NT2/D1 (cell line): Measurements from ENCODE around the gene PEX10.

Source experiments
- DNase-seq: peaks from one replicate; pipeline ENCODE4 v3.0.0-alpha.2; 2011; ENCODE audit warnings: low read depth, low spot score
- H3K27me3 ChIP-seq: 2 replicates; pipeline ENCODE4 v1.6.0; 2011; ENCODE audit warnings: mild to moderate bottlenecking; ENCODE audit not compliant: insufficient read length, insufficient read depth
- H3K36me3 ChIP-seq: 2 replicates; pipeline ENCODE4 v1.6.1; 2011; ENCODE audit warnings: mild to moderate bottlenecking, low read length, mixed read lengths; ENCODE audit not compliant: insufficient read depth, insufficient read length
- H3K4me1 ChIP-seq: 2 replicates; pipeline ENCODE4 v1.5.1; 2011; ENCODE audit not compliant: insufficient read depth, insufficient read length
- H3K4me3 ChIP-seq: 2 replicates; pipeline ENCODE4 v1.5.1; 2011; ENCODE audit warnings: low read depth; ENCODE audit not compliant: insufficient read length
- H3K9ac ChIP-seq: 2 replicates; pipeline ENCODE4 v1.6.0; 2011; ENCODE audit warnings: low read depth; ENCODE audit not compliant: insufficient read length
- H3K9me3 ChIP-seq: 2 replicates; pipeline ENCODE4 v1.5.1; 2011; ENCODE audit warnings: mild to moderate bottlenecking, low read length; ENCODE audit not compliant: insufficient read depth
- SUZ12 ChIP-seq: IDR thresholded peaks from 2 replicates; pipeline ENCODE4 v1.6.1; 2011; ENCODE audit not compliant: insufficient read length, insufficient read depth; ENCODE audit errors: extremely low read depth
- YY1 ChIP-seq: IDR thresholded peaks from 2 replicates; pipeline ENCODE4 v1.6.1; 2011; ENCODE audit not compliant: insufficient read length, insufficient read depth
- ZNF274 ChIP-seq: IDR thresholded peaks from 2 replicates; pipeline ENCODE4 v1.6.1; 2011; ENCODE audit warnings: mild to moderate bottlenecking, low read depth, low read length

PEX10 gene

GRCh38 chr1:2409745-2410144 is 2.6 kb downstream of the PEX10 start:
- H3K9me3 ChIP-seq, result no peaks in the 10 kb centered on the region
- peaks cover 6% of the 10 kb centered on the region for H3K4me1 ChIP-seq
- DNase-seq, result no peak
- peaks cover 54% of the 10 kb centered on the region for H3K36me3 ChIP-seq
- TF ChIP-seq SUZ12, result no peak
- no peak for TF ChIP-seq ZNF274
- TF ChIP-seq YY1, result no peak
- H3K9ac ChIP-seq, result no peak overlapping the region
- H3K27me3 ChIP-seq, result no peaks in the 10 kb centered on the region
- no peak overlapping the region for H3K4me3 ChIP-seq

- TF ChIP-seq SUZ12 (no peak), ZNF274 (no peak), YY1 (no peak)
- Histone ChIP-seq H3K9me3 (no peaks in the 10 kb centered on the region), H3K9ac (no peak overlapping the region), H3K36me3 (peaks cover 62% of the 10 kb centered on the region), H3K4me1 (peaks cover 6% of the 10 kb centered on the region), H3K27me3 (no peaks in the 10 kb centered on the region), H3K4me3 (no peak overlapping the region)
- DNase-seq, result no peak
Measured at GRCh38 chr1:2408859-2409276, 3.5 kb downstream of the PEX10 start.

GRCh38 chr1:2408456-2408855 is 3.9 kb downstream of the PEX10 start:
- TF ChIP-seq SUZ12 (no peak), YY1 (no peak), ZNF274 (no peak)
- Histone ChIP-seq H3K9ac (no peak overlapping the region), H3K9me3 (no peaks in the 10 kb centered on the region), H3K27me3 (no peaks in the 10 kb centered on the region), H3K4me3 (no peak overlapping the region), H3K4me1 (peaks cover 5% of the 10 kb centered on the region), H3K36me3 (peaks cover 67% of the 10 kb centered on the region)
- DNase-seq, result no peak

- Histone ChIP-seq H3K36me3 (peaks cover 72% of the 10 kb centered on the region), H3K4me3 (no peak overlapping the region), H3K4me1 (peaks cover 4% of the 10 kb centered on the region), H3K9ac (no peak overlapping the region), H3K27me3 (no peaks in the 10 kb centered on the region), H3K9me3 (no peaks in the 10 kb centered on the region)
- TF ChIP-seq SUZ12 (no peak), ZNF274 (no peak), YY1 (no peak)
- no peak for DNase-seq
Measured at GRCh38 chr1:2407991-2408275, 4.4 kb downstream of the PEX10 start.

- no peak for TF ChIP-seq SUZ12
- TF ChIP-seq ZNF274, result no peak
- TF ChIP-seq YY1, result no peak
- Histone ChIP-seq H3K27me3 (no peaks in the 10 kb centered on the region), H3K9ac (no peak overlapping the region), H3K9me3 (no peaks in the 10 kb centered on the region), H3K4me1 (peaks cover 4% of the 10 kb centered on the region), H3K4me3 (no peak overlapping the region), H3K36me3 (peaks cover 77% of the 10 kb centered on the region)
- DNase-seq, result no peak
Measured at GRCh38 chr1:2407166-2407990, 5.0 kb downstream of the PEX10 start.

GRCh38 chr1:2406451-2407041 is 5.8 kb downstream of the PEX10 start:
- Histone ChIP-seq H3K9ac (no peak overlapping the region), H3K27me3 (no peaks in the 10 kb centered on the region), H3K4me3 (no peak overlapping the region), H3K9me3 (no peaks in the 10 kb centered on the region), H3K4me1 (peaks cover 4% of the 10 kb centered on the region), H3K36me3 (peaks cover 86% of the 10 kb centered on the region)
- TF ChIP-seq ZNF274 (no peak), YY1 (no peak), SUZ12 (no peak)
- DNase-seq, result no peak

GRCh38 chr1:2405588-2406295 is 6.6 kb downstream of the PEX10 start:
- Histone ChIP-seq H3K9ac (no peak overlapping the region), H3K27me3 (no peaks in the 10 kb centered on the region), H3K36me3 (peaks cover 91% of the 10 kb centered on the region), H3K9me3 (no peaks in the 10 kb centered on the region), H3K4me3 (no peak overlapping the region), H3K4me1 (peaks cover 4% of the 10 kb centered on the region)
- DNase-seq, result no peak
- TF ChIP-seq YY1 (no peak), ZNF274 (no peak), SUZ12 (no peak)
